K562 (cell line): Measurements from ENCODE around the gene MALAT1. TPM values are rescaled to one million over a fixed set of nuclear protein-coding genes. Genes with fewer than 3 reads are reported as not detected.

Experiments used
- CREM ChIP-seq: IDR thresholded peaks from 2 replicates; pipeline ENCODE4 v1.6.1; 2014; ENCODE audit warnings: antibody characterized with exemption, low read depth
- FOXM1 ChIP-seq, 2 experiments: fragments of 450-650 bp in 1 of 2; sonication (generic) in 1 of 2; formaldehyde crosslinking in 1 of 2; IDR thresholded peaks; 2 replicates each; pipeline versions ENCODE4 v1.6.1 to v1.9.0; 2017 to 2022; ENCODE audit warnings: low read depth in 2 of 2, mild to moderate bottlenecking in 2 of 2, missing genetic modification reagents in 1 of 2, moderate library complexity in 1 of 2
- KLF1 ChIP-seq: fragments of 450-650 bp; IDR thresholded peaks from 2 replicates; pipeline ENCODE4 v1.6.1; 2016; ENCODE audit warnings: missing genetic modification characterization, missing compliant biosample characterization
- MEF2D ChIP-seq: conservative IDR thresholded peaks from 2 replicates; pipeline ENCODE4 v1.6.1; 2016; ENCODE audit warnings: low read depth, missing genetic modification characterization, missing compliant biosample characterization
- MXI1 ChIP-seq: IDR thresholded peaks from 2 replicates; pipeline ENCODE4 v1.6.1; 2011; ENCODE audit warnings: low read depth, mild to moderate bottlenecking, improper control_type of control experiment, low read length
- POLR2G ChIP-seq: fragments of 200-400 bp; formaldehyde crosslinking; IDR thresholded peaks from 2 replicates; pipeline ENCODE4 v1.6.1; 2017; ENCODE audit warnings: low read depth, mild to moderate bottlenecking, antibody characterized with exemption, low read length, moderate library complexity
- PPARD ChIP-seq: fragments of 250-450 bp; sonication (Bioruptor Pico); IDR thresholded peaks from 2 replicates; pipeline ENCODE4 v1.8.0; 2022; ENCODE audit warnings: inconsistent platforms, mild to moderate bottlenecking, moderate library complexity
- PTTG1 ChIP-seq: fragments of 450-650 bp; IDR thresholded peaks from 2 replicates; pipeline ENCODE4 v1.6.1; 2016; ENCODE audit warnings: low read depth, mild to moderate bottlenecking, missing genetic modification characterization, missing compliant biosample characterization
- RBM14 ChIP-seq: fragments of 200-400 bp; formaldehyde crosslinking; IDR thresholded peaks from 2 replicates; pipeline ENCODE4 v1.6.1; 2018; ENCODE audit warnings: low read depth, mild to moderate bottlenecking, low read length, moderate library complexity, borderline replicate concordance; ENCODE audit not compliant: insufficient read depth
- RFX7 ChIP-seq: fragments of 250-450 bp; sonication (Bioruptor Pico); IDR thresholded peaks from 2 replicates; pipeline ENCODE4 v1.5.1; 2021; ENCODE audit warnings: mild to moderate bottlenecking
- STAG1 ChIP-seq: sonication (generic); formaldehyde crosslinking; IDR thresholded peaks from 2 replicates; pipeline ENCODE4 v1.5.0; 2020; ENCODE audit warnings: missing genetic modification reagents, borderline replicate concordance
- TCF7 ChIP-seq: sonication (generic); IDR thresholded peaks from 2 replicates; pipeline ENCODE4 v1.6.1; 2016; ENCODE audit warnings: antibody characterized with exemption, borderline replicate concordance
- THRB ChIP-seq: fragments of 450-650 bp; formaldehyde crosslinking; conservative IDR thresholded peaks from 2 replicates; pipeline ENCODE4 v1.4.0; 2022; ENCODE audit warnings: mild to moderate bottlenecking, missing genetic modification characterization
- TSC22D4 ChIP-seq: fragments of 450-650 bp; IDR thresholded peaks from 2 replicates; pipeline ENCODE4 v1.6.1; 2016; ENCODE audit warnings: missing genetic modification characterization, missing biosample characterization, control low read depth
- ZBTB26 ChIP-seq: fragments of 450-650 bp; formaldehyde crosslinking; IDR thresholded peaks from 2 replicates; pipeline ENCODE4 v1.4.0; 2022; ENCODE audit warnings: missing genetic modification characterization
- ZC3H8 ChIP-seq: fragments of 450-650 bp; IDR thresholded peaks from 2 replicates; pipeline ENCODE4 v1.6.1; 2017
- ZFP91 ChIP-seq: sonication (generic); formaldehyde crosslinking; IDR thresholded peaks from 2 replicates; pipeline ENCODE4 v1.8.0; 2022; ENCODE audit warnings: mild to moderate bottlenecking, missing genetic modification reagents
- ZNF224 ChIP-seq: sonication (generic); formaldehyde crosslinking; IDR thresholded peaks from 2 replicates; pipeline ENCODE4 v1.8.0; 2022; ENCODE audit warnings: mild to moderate bottlenecking, missing genetic modification reagents
- ZNF561 ChIP-seq: fragments of 450-650 bp; formaldehyde crosslinking; conservative IDR thresholded peaks from 2 replicates; pipeline ENCODE4 v1.4.0; 2020; ENCODE audit warnings: mild to moderate bottlenecking, moderate library complexity
- polyA plus RNA-seq, 8 experiments: library from polyadenylated mRNA; depleted of rRNA in 4 of 8; stranded (reverse) in 5 of 8; unstranded in 3 of 8; fragments of >200 nt; fragmentation: Nextera tagmentation in 2 of 8; fragmentation: Illumina TruSeq in 1 of 8; extraction: Ambion mirVana in 2 of 8; extraction: Trizol in 1 of 8; gene quantifications; 2 replicates each; pipeline versions ENCODE4 v1.2.1 to v1.2.3, GENCODE V29; 2011 to 2014; ENCODE audit warnings: inconsistent platforms in 1 of 8, missing spikeins in 1 of 8
- total RNA-seq, 7 experiments: library from RNA; depleted of rRNA in 6 of 7; stranded (reverse); fragments of >200 nt in 6 of 7; fragmentation: Illumina TruSeq in 2 of 7; extraction: Trizol in 2 of 7; gene quantifications; 2 replicates each; pipeline versions ENCODE4 v1.2.1 to v1.2.3, GENCODE V29; 2011 to 2021; ENCODE audit warnings: low replicate concordance in 1 of 7
- TF ChIP-seq, protein P1 (sequence below): fragments of 450-650 bp; IDR thresholded peaks from 2 replicates; pipeline ENCODE4 v1.6.1; 2017; ENCODE audit warnings: antibody characterized with exemption, mild to moderate bottlenecking
- TF ChIP-seq, protein P2 (sequence below): sonication (generic); formaldehyde crosslinking; IDR thresholded peaks from 2 replicates; pipeline ENCODE4 v1.8.0; 2022; ENCODE audit warnings: missing genetic modification reagents, mild to moderate bottlenecking, moderate library complexity, borderline replicate concordance

The MALAT1 gene
- total and polyA plus RNA-seq, 9 of the 15 experiments (the other 6 are each of a cell fraction or from before 2014, with no cell fraction given) = 363 to 8,715 (median 2,351) TPM

GRCh38 chr11:65501186-65501471, 2.3 kb downstream of the MALAT1 start (continued):
- TF ChIP-seq, protein P1, sequence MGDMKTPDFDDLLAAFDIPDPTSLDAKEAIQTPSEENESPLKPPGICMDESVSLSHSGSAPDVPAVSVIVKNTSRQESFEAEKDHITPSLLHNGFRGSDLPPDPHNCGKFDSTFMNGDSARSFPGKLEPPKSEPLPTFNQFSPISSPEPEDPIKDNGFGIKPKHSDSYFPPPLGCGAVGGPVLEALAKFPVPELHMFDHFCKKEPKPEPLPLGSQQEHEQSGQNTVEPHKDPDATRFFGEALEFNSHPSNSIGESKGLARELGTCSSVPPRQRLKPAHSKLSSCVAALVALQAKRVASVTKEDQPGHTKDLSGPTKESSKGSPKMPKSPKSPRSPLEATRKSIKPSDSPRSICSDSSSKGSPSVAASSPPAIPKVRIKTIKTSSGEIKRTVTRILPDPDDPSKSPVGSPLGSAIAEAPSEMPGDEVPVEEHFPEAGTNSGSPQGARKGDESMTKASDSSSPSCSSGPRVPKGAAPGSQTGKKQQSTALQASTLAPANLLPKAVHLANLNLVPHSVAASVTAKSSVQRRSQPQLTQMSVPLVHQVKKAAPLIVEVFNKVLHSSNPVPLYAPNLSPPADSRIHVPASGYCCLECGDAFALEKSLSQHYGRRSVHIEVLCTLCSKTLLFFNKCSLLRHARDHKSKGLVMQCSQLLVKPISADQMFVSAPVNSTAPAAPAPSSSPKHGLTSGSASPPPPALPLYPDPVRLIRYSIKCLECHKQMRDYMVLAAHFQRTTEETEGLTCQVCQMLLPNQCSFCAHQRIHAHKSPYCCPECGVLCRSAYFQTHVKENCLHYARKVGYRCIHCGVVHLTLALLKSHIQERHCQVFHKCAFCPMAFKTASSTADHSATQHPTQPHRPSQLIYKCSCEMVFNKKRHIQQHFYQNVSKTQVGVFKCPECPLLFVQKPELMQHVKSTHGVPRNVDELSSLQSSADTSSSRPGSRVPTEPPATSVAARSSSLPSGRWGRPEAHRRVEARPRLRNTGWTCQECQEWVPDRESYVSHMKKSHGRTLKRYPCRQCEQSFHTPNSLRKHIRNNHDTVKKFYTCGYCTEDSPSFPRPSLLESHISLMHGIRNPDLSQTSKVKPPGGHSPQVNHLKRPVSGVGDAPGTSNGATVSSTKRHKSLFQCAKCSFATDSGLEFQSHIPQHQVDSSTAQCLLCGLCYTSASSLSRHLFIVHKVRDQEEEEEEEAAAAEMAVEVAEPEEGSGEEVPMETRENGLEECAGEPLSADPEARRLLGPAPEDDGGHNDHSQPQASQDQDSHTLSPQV = no peak
- TF ChIP-seq PPARD (CRISPR knock-in tag) (no peak), ZNF224 (CRISPR knock-in tag) (no peak), RBM14 (no peak), ZC3H8 (no peak), ZNF561 (CRISPR knock-in tag) (no peak), POLR2G (no peak), CREM (no peak), TCF7 (no peak), RFX7 (CRISPR knock-in tag) (no peak; the same call in 1 of the 2 replicates), FOXM1 (IDR thresholded peaks at IDR 0.05; ENCODE audit: low read depth) (no peak), FOXM1 (CRISPR knock-in tag; IDR thresholded peaks at IDR 0.05; ENCODE audit: low read depth) (no peak), MXI1 (no peak), PTTG1 (tag) (no peak), MEF2D (no peak), ZFP91 (CRISPR knock-in tag) (no peak), THRB (peak; percentile 81; the same call in 1 of the 2 replicates), TSC22D4 (tag) (no peak), KLF1 (no peak), STAG1 (no peak), ZBTB26 (CRISPR knock-in tag) (no peak)
- TF ChIP-seq, protein P2, sequence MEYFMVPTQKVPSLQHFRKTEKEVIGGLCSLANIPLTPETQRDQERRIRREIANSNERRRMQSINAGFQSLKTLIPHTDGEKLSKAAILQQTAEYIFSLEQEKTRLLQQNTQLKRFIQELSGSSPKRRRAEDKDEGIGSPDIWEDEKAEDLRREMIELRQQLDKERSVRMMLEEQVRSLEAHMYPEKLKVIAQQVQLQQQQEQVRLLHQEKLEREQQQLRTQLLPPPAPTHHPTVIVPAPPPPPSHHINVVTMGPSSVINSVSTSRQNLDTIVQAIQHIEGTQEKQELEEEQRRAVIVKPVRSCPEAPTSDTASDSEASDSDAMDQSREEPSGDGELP (CRISPR knock-in tag) = no peak
